HG02885 (cell line): ENCODE measurements around the gene CHRNA3.

Source experiments
- ATAC-seq: cut with Tn5 transposase; IDR thresholded peaks from one replicate; pipeline ENCODE4 v1.9.1; 2021; ENCODE audit warnings: mild to moderate bottlenecking; ENCODE audit not compliant: unreplicated experiment, poor library complexity

CHRNA3 gene

DNA sequence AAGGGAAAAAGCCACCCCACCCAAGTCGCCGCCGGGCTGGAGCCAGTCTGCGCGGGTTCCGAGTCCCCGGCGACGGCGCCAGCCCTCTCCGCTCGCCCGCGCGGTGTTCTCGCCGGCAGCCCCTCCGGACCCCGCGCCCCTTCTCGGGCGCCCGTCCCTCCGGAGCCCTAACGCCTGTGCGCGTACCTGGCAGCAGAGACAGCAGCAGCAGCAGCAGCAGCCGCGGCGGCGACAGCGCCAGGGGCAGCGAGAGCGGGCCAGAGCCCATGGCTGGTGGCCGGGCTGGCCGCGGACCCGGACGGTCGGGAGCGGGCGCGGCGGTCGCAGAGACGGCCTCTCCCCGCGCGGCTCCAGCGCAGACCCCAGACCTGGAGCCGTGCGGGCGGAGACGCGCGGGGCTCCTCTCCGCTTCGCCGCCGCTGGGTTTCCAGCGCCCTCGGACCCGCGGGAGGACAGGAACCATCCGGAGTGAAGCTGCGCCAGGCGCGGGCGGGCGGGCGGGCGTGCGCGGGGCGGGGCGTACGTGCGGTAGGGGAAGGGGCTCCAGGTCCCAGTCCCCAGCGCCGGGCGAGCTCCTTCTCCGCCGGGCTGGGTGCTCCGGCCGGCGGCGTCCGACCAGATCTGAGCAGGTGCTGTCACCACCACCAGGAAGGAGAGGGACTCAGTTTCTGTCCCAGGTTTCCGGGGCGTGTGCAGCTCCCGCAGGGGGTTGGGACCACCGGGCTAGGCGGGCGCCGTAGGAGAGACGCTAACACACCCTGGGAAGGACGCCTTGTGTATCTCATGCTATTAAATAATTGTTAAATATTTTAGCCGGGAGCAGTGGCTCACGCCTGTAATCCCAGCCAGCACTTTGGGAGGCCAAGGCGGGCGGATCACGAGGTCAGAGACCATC lies at the start of gene CHRNA3:
TSS of gene CHRNA3 (minus strand) at position 470 of the 895 bp plus-strand sequence. CDS start at position 268, 202 bp downstream.
- no peak for ATAC-seq

DNA sequence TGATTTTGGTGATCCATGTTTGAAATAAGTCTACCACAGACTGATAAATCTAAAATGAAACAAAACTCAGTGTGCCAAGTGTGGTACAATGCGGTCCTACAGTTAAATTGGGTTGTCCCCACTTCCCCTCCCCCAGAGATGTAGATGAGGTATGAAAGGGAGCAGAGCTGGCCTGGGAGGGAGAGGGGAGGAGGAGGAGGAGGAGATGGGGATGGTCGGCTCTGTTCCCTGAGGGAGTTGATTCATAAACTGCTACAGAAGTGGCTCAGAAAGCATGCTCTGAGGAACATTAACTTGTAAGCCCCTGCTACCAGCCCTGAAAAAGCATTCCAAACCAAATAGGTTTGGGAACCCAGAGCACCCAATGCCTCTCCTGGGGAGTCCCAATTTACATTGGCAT lies 48.2 kb upstream of the CHRNA3 start:
- ATAC-seq = no peak

DNA sequence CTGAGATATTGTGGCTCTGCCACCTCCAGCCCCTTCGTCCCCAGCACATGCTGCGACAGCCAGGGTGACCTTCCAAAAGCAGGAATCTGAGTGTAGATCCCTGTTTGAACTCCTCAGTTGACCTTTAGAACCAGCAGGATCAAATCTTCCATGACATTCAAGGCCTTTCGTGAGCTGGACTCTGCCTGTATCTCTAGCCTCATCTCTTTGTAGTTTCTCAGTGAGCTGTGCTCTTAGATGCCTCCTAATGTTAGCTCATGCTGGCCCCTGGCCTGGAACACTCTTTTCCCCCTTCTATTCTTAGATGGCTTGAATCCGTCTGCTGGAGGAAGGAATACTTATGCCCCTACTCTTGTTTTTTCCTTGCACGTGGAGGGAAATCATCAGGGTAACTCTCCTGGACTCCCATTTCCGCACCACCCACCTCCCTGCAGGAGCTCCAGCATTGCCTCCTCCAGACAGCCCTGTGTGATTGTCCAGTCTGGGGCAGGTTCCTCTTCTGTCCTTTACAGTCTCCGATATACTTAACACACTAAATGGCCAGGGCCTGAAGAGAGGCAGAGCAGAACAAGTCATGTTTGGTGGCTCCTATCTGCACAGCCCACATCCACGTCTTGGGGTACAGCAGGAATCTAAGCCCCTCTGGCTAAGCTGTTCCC lies 46.9 kb upstream of the CHRNA3 start:
- no peak for ATAC-seq

DNA sequence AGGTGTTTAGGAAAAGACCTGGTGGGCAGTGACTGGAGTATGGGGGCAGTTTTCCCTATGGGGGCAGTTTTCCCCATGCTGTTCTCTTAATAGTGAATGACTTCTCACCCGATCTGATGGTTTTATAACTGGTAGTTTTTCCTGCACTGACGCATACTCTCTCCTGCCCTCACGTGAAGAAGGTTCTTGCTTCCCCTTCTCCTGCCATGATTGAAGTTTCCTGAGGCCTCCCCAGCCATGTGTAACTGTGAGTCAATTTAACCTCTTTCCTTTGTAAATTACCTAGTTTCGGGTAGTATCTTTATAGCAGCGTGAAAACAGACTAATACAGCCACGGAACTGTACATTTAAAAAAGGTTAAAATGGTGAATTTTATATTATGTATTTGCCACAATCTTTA lies 45.2 kb upstream of the CHRNA3 start:
- no peak for ATAC-seq

DNA sequence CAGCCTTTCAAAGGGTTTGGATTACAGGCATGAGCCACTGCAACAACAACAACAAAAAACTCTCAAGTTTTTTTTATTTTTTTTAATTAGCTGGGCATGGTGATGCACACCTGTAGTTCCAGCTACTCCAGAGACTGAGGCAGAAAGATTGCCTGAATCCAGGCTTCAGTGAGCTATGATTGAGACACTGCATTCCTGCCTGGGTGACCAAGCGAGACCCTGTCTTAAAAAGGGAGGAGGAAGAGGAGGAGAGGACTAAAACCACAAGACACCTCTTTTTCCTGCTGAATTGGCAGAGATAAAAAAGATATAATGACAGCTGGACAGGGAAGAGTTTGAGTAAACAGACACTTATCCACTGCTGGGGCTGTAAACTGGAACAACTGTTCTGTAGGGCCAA lies 42.9 kb upstream of the CHRNA3 start:
- no peak for ATAC-seq

DNA sequence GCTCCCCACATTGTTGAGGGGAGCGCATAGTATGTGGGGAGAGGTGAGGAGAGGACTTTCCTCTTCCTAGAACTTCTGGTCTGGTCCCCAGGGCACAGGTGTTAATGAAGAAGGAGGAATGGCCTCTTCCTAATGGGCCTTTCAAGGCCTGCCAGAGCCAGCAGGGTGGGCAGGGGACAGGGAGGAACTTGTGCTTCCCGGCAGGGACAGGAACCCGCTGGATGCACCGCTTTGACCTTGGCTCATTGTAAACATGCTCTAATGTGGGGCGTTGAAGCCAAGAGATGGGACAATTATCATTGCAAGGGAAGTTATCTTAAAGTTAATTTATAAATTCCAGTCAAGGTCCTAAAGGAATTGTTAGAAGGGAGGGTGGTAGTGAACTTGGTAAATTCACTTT lies 41.2 kb upstream of the CHRNA3 start:
- ATAC-seq = no peak

DNA sequence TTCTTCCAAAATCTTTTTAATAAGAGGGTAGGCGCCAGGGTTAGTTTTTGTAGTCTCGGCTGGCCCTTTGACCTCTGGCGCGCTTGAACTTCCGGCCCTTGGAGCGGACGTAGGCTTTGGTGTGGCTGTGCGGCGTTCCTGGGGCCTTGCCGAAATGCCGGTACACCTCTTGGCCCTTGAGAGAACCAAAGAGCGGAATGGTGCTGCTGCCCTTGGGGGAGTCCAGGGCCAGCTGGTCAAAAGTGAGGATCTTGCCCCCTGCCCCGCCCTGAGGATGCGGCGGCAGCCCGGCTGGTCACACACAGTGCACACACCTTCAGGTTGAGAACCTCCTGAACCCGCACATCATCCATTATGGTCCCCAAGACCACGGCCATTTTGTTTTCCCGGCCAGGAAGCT lies 40.2 kb upstream of the CHRNA3 start:
- no peak for ATAC-seq

DNA sequence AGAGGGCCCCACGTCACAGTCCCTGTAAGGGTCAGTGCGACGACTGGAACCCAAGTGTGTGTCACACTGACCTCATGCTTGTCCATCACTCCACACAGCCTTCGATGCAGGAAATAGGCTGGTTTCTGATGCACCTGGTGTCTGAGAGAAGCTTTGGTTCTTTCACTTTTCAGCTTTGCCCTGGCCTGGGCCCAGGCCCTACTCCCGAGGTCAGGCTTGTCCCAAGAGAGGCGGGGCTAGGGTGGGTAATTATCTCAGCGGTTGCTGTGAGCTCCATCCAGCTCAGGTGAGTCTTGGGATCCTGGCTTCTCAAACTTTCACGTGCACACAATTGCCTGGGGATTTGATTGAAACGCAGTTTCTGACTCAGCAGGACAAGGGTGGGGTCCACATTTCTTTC lies 39.8 kb upstream of the CHRNA3 start:
- ATAC-seq = no peak

DNA sequence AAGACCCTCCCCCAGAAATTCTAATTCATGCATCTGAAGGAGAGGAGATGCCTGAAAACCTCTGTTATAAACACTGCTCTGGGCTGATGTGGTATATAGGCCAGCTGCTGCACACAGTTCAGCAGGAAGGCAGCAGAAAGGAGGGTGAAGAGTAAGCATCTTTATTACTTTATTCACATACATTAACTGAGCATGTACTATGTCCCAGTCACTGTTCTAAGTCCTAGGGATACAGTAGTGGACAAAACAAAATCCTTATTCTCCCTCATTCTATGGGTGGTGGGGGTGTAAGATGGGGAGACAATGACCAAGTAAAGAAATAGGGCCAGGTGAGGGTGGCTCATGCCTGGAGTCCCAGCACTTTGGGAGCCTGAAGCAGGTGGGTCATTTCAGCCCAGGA lies 38.0 kb upstream of the CHRNA3 start:
- ATAC-seq = no peak

DNA sequence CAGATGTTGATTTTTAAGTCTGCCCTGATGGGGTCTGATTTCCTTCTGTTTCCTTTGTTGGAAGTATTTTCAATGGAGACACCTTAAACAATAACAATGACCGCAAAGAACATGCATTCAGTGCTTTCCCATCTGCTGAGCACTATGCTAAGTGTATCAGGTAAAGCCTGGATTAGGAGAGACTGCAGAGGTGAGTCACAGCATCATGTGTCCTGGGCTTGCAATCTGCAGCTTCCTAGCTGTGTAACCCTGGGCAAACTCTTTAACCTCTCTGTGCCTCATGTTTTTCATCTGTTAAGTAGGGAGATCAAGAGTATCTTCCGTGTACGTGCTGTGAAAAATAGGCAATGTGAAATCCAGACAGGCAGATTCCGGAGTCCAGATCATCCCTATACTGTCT lies 33.5 kb upstream of the CHRNA3 start:
- ATAC-seq = no peak

DNA sequence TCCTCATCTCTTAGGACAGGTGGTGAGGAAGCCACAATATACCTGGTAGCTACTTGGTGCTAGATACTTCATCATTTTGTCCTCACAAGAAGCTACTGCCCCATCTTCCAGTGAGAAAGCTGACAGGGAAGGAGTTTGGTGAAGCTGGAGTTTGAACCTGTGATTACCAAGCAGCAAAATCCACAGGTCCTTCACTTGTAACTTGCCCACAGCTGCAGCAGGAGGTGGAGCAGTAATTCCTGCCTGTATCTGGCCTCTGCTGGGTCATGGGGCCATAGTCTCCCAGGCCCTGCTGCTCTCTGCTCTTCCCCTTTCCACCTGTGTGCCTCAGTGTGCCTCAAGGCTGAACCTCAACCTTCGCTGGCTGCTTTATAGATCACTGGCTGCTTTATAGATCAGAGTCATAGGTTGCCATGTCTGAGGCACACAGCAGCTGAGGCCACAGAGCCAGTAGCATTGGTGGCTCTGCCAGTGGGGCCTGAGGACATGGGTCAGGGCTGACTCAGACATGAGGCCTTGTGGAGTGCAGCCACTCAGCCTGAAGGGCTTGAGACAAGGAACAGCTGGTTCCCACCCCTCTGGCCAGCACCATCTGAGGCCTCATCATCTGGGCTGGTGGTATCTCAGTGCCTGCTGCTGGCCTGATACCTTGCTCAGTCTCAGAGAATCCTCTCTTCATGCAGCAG lies 31.3 kb upstream of the CHRNA3 start:
- ATAC-seq = no peak

DNA sequence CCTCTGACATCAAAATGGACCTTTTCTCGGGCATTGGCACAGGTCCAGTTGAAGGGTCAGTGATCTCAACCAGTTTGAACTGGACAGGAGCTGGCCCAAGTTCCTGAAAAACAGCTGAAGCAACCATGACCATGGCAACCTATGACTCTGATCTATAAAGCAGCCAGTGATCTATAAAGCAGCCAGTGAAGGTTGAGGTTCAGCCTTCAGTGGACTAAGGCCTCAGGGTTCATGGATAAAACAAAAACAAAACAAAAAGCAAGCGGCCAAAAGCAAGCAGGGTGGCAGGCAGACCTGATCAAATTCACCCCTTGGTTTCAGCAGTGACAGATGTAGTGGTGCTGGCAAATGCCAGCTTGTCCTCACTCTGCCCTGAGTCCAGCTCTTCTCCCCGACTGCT lies 30.2 kb upstream of the CHRNA3 start:
- ATAC-seq = no peak

DNA sequence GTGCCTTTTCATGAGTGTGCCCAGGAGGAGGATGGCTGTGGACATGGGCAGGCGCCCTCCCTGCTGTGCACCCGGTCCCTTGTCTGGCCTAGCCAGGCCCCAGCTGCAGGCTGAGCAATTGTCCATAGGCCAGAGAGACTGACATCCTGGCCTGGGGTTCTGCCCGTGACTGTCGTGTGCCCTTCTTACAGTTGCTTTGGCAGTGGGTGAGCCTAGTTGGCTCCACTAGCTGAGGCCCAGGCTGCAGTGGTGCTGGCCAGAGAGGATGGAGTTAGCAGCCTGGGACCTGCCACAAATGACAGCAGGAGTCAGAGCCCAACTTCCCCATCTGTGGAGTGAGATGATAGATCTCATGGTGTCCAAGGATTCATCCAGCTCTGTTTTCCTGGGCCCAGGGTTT lies 29.2 kb upstream of the CHRNA3 start:
- ATAC-seq = no peak

DNA sequence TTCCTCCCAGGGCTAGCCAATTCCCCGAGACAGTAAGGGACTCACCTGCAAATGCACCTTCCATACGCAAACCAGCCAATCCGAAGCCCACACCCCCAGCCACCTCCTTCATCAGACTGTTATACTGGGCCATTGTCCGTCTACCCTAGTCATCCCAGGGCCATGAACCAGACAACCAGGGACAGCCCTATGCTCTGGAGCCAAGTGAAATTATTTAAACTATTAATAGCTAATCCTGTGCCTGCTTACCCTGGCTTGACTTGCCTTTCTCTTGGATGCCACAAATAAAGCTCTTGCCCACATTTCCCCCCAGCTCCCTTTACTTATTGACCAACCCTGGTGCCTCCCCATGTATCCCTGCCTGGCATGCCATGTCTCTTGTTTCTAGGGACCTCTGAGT lies 24.2 kb upstream of the CHRNA3 start:
- no peak for ATAC-seq

DNA sequence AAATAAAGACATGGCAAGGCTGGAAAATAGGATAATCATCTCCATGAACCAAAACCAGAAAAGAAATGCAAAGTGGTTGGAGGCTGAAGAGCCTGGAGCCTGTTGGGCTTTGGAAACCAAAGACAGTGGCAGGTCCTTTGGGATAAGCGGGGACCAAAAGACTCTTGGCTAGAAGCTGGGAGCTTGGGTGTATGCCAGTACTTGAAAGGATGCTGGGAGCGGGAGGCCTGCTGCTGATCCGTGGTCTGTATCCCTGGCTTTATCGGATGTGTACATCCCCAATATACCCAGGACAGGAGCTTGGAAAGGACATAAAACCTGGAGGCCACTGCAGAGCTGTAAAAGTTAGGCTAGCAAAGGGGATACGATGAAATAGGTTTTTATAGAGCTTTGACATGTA lies 21.5 kb upstream of the CHRNA3 start:
- no peak for ATAC-seq

DNA sequence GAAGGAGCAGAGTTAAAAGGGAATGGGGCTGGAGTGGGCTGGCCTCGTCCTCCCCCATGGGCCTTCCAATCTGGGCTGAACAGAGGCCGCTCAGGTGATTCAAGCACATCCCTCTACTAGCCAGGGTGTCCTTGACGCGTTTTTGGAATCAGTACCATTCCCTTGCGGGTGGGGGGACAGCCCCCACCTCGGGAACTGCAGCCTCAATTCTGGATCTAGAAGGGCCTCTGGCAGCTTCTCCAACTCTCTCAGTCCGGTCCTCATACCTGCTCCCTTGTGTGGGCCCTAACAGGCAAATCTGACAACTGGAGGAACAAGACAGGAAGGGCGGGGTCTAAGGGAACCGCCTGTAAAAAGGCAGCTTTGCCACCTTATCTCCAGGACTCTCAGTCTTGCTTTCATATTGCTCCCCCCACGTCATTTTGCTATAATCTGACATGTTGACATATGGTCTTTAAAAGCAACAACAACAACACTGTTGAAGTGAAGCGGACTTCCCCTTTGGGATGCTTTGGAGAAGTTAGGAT lies 21.0 kb upstream of the CHRNA3 start:
- no peak for ATAC-seq

DNA sequence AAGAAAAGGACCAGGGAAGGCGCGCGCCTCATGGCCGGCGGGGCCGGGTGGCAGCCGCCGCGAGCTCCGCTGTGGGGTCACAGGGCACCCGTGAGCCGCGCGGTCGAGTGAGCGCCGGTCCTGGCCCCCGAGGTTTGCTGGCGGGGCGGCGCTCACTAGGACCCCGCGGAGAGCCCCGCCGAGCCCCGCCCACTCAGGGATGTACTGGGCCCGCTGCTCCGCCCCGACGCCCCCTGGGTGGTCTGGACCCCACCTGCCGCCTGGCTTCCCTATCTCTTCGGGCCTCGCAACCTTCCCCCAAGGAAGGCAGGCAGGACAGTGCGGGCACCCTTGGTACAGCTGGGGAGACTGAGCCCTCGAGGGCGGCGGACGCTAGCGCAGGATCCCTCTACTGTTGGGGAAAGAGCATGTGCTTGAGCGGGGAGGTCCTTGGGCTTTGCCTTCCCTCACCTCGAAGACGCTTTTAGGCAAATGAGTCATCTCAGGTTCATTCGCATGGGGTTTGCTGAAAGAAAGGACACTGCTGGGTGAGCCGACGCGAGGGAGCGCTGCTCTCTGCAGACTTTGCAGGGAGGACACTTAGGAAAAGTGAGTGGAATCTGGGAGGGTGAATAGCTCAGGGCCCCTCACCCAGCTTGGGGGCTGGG lies 20.4 kb upstream of the CHRNA3 start, which contains the start of gene CHRNB4:
TSS of gene CHRNB4 (minus strand) at position 109 of the 647 bp plus-strand sequence. CDS start at position 32, 77 bp downstream.
- ATAC-seq = no peak

DNA sequence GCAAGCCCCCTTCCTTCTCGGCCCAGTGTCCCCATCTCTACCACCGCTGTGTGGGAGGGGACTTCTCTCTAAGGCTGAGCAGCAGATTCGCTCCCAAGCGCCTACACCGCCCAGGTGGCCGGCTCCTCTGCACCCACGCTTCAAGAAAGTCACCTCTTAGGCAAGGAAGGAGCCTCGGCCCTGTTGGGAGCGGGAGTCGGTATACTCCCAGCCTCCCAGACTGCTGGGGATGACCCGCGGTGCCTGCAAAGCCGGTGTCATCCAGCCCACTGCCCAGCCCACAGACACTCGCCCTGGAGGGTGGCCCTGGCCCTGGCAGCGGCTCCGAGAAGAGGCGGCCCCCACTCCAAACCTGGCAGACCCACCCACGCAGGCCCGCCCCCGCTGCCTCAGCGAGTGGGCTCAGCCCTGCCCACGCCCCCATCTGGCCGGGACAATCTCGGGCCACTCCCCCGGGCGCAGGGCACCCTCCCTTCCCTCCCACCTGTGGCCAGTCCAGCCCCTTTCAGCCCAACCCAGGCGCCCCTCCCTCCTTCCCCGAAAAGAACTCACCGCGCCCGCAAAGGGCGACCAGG lies 19.8 kb upstream of the CHRNA3 start:
- ATAC-seq = no peak

DNA sequence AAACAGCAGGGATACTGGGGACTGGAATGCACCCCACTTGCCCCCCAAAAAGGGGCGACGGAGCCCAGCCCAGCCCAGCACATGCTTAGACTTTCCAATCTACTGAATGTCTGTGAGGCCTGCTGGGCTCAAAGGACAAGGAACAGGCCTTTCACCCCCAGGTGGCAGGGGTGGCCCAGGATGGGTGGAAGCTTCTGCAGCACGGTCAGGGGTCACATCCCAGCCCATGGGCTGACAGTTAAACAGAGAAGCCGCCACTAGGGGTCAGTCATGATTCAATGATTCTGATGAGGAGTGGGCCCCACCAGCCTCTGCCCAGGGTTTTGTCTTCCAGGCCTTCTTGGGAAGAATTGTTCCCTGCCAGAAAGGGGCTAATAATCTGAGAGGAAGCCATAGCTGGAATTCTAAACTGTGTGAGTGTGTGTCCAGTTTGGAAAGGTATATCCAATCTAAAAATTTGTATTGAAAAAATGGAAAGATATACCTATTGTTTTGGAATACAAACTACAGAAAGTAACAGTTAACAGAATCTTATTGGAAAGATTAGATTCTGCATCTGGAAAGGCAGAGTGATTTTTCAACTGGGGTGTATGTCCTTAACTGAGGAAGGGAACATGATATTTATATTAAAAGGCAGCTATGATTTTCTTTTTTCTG lies 18.0 kb upstream of the CHRNA3 start:
- ATAC-seq = no peak
